Adrenal gland (tissue), 5 donors: ENCODE measurements around the gene PPP1R37.

Source experiments
- CTCF ChIP-seq, 6 experiments: fragments of 450-650 bp in 4 of 6; fragments of 200-600 bp in 2 of 6; sonication (generic) in 1 of 6; IDR thresholded peaks; 1 replicate in 5 of 6; 2 replicates in 1 of 6; pipeline versions ENCODE4 v1.5.1 to v1.8.0; 2016 to 2021; ENCODE audit warnings: antibody characterized with exemption in 6 of 6, mild to moderate bottlenecking in 2 of 6, moderate library complexity in 1 of 6
- POLR2A ChIP-seq, 2 donors: fragments of 450-650 bp; IDR thresholded peaks; one replicate each; pipeline ENCODE4 v1.6.1; 2017; ENCODE audit warnings: antibody characterized with exemption in 2 of 2, mild to moderate bottlenecking in 2 of 2, moderate library complexity in 1 of 2
- donor health status: DM: no; HTN: no; CAD: no.

GRCh38 chr19:45172611-45173208, 79.7 kb downstream of the PPP1R37 start:
- TF ChIP-seq CTCF (IDR thresholded peaks at IDR 0.05) (no peak), POLR2A (IDR thresholded peaks at IDR 0.05) (no peak)
